ENCODE results near the gene ZNF697. TPM values are rescaled to one million over a fixed set of nuclear protein-coding genes. Genes with fewer than 3 reads are reported as not detected.

Gene ZNF697
- total and polyA plus RNA-seq, 4 donors = 2.3 to 22.2 (median 5.0) TPM

- no peak overlapping the region for H3K9ac ChIP-seq (ENCODE audit: insufficient read depth in 1 of 2, low read length in 2 of 2)
- no peak overlapping the region for H3K4me3 ChIP-seq
- ATAC-seq (ENCODE audit: insufficient read depth, low FRiP score) (no peak), DNase-seq (no peak)
- H3K27ac ChIP-seq (ENCODE audit: low read depth in 1 of 2, low read length in 1 of 2) = no peak overlapping the region
- no peaks in the 10 kb centered on the region for H3K36me3 ChIP-seq (ENCODE audit: control insufficient read depth in 4 of 4, insufficient read depth in 4 of 4, low read length in 4 of 4)
- peaks cover 0 to 3% (median 0%) of the 10 kb centered on the region in 3 donors for H3K27me3 ChIP-seq (ENCODE audit: control insufficient read depth in 3 of 3, insufficient read depth in 3 of 3, low read length in 2 of 3)
- peaks cover 4 to 40% (median 12%) of the 10 kb centered on the region in 5 donors for H3K4me1 ChIP-seq (ENCODE audit: control insufficient read depth in 5 of 5, insufficient read depth in 5 of 5, low read length in 5 of 5)
- WGBS, 2 donors = 82 to 83% methylated on average over 2 of the region's 2 CpGs
- no peaks in the 10 kb centered on the region for H3K9me3 ChIP-seq (ENCODE audit: control insufficient read depth in 4 of 4, insufficient read depth in 3 of 4, low read length in 3 of 4)
- TF ChIP-seq CTCF (IDR thresholded peaks at IDR 0.05; ENCODE audit: control extremely low read depth, extremely low read depth) = no peak
Observed at GRCh38 chr1:119651133-119651532, 3.1 kb upstream of the ZNF697 start.

DNA sequence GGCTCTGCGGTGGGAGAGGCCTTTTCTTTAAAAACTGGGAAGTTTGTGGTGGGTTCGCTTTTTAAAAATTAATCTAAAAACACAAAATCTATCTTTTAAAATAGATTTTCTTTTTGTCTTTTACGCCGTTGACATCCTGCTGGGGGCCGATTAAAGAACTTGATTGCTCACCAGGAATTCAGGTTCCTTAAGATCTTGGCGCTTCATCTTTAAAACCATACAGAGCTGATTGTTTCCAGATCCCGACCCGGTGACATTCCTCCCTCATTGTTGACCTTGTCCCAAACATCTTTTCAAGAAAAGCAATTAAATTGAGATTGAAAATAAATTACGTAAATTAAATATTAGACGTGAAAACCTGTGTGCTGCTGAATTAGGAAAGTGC lies 546 bp upstream of the ZNF697 start:
- peaks cover 6 to 40% (median 11%) of the 10 kb centered on the region in 5 donors for H3K4me1 ChIP-seq (ENCODE audit: control insufficient read depth in 5 of 5, insufficient read depth in 5 of 5, low read length in 5 of 5)
- 11% methylated on average over 10 of the region's 10 CpGs for WGBS, 2 donors
- H3K9me3 ChIP-seq (ENCODE audit: control insufficient read depth in 4 of 4, insufficient read depth in 3 of 4, low read length in 3 of 4) = no peaks in the 10 kb centered on the region
- H3K27ac ChIP-seq (ENCODE audit: low read depth in 1 of 2, low read length in 1 of 2) = peak overlapping the region; percentile 91 to 92
- H3K4me3 ChIP-seq = peak overlapping the region; percentile 96
- DNase-seq (no peak), ATAC-seq (ENCODE audit: insufficient read depth, low FRiP score) (no peak)
- TF ChIP-seq CTCF (IDR thresholded peaks at IDR 0.05; ENCODE audit: control extremely low read depth, extremely low read depth) = no peak
- H3K27me3 ChIP-seq (ENCODE audit: control insufficient read depth in 3 of 3, insufficient read depth in 3 of 3, low read length in 2 of 3) = peaks cover 0 to 3% (median 0%) of the 10 kb centered on the region in 3 donors
- peak overlapping the region; percentile 1 to 51 for H3K9ac ChIP-seq (ENCODE audit: insufficient read depth in 1 of 2, low read length in 2 of 2)
- no peaks in the 10 kb centered on the region for H3K36me3 ChIP-seq (ENCODE audit: control insufficient read depth in 4 of 4, insufficient read depth in 4 of 4, low read length in 4 of 4)

GRCh38 chr1:119647228-119647733 lies 785 bp downstream of the ZNF697 start:
- WGBS, 2 donors = 3 to 6% methylated on average over 16 to 18 of the region's 18 CpGs
- Histone ChIP-seq H3K4me3 (peak overlapping the region; percentile 96), H3K36me3 (ENCODE audit: control insufficient read depth in 4 of 4, insufficient read depth in 4 of 4, low read length in 4 of 4) (no peaks in the 10 kb centered on the region), H3K27me3 (ENCODE audit: control insufficient read depth in 3 of 3, insufficient read depth in 3 of 3, low read length in 2 of 3) (peaks cover 0 to 3% (median 0%) of the 10 kb centered on the region in 3 donors), H3K9me3 (ENCODE audit: control insufficient read depth in 4 of 4, insufficient read depth in 3 of 4, low read length in 3 of 4) (no peaks in the 10 kb centered on the region), H3K27ac (ENCODE audit: low read depth in 1 of 2, low read length in 1 of 2) (peak overlapping the region; percentile 91 to 92), H3K9ac (ENCODE audit: insufficient read depth in 1 of 2, low read length in 2 of 2) (peak overlapping the region; percentile 61 to 91), H3K4me1 (ENCODE audit: control insufficient read depth in 5 of 5, insufficient read depth in 5 of 5, low read length in 5 of 5) (peaks cover 6 to 43% (median 11%) of the 10 kb centered on the region in 5 donors)
- ATAC-seq (ENCODE audit: insufficient read depth, low FRiP score) (no peak), DNase-seq (no peak)
- TF ChIP-seq CTCF (IDR thresholded peaks at IDR 0.05; ENCODE audit: control extremely low read depth, extremely low read depth) = no peak

Data from lung (tissue), 12 donors.